NB4 (cell line): Measurements from ENCODE around the gene KCTD4.

ENCODE experiments used
- DNase-seq: peaks from one replicate; pipeline ENCODE4 v3.0.0; 2010; ENCODE audit warnings: low read depth
- H3K4me3 ChIP-seq: one replicate; pipeline ENCODE4 v1.5.1; 2011; ENCODE audit warnings: mild to moderate bottlenecking, low read depth, low read length, moderate library complexity
- MYC ChIP-seq: IDR thresholded peaks from 2 replicates; pipeline ENCODE4 v1.6.1; 2011; ENCODE audit warnings: low read depth, low read length
- POLR2A ChIP-seq: IDR thresholded peaks from 2 replicates; pipeline ENCODE4 v1.6.1; 2011; ENCODE audit warnings: mild to moderate bottlenecking; ENCODE audit not compliant: insufficient read length; ENCODE audit errors: extremely low read depth
- TF ChIP-seq, protein P1 (sequence below): IDR thresholded peaks from 2 replicates; pipeline ENCODE4 v1.6.1; 2011; ENCODE audit warnings: low read depth, low read length
- TF ChIP-seq, protein P2 (sequence below): IDR thresholded peaks from one replicate; pipeline ENCODE4 v1.5.1; 2012; ENCODE audit warnings: low read depth, low read length

KCTD4 gene

DNA sequence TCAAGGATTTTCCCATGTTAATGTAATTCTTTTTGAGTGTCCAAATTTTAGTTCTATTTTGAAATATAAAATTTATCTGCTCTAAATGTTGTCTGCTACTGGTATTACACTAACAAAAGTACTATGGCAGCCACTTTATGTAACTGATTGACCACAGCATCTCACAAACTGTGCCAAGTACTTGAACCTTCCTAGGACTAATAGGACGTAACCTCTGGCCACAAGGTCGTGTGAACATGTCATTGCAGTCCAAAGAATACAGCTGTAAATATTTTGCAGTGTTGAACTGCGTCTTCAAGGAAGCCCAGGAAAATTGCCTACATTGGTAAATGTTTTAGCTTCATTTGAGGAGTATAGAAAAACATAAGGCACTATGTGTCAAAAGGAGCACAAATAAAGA is 1.9 kb downstream of the KCTD4 start:
- no peak for DNase-seq
- no peak overlapping the region for H3K4me3 ChIP-seq
- TF ChIP-seq, protein P1, sequence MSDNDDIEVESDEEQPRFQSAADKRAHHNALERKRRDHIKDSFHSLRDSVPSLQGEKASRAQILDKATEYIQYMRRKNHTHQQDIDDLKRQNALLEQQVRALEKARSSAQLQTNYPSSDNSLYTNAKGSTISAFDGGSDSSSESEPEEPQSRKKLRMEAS: no peak
- no peak for TF ChIP-seq POLR2A
- TF ChIP-seq, protein P2, sequence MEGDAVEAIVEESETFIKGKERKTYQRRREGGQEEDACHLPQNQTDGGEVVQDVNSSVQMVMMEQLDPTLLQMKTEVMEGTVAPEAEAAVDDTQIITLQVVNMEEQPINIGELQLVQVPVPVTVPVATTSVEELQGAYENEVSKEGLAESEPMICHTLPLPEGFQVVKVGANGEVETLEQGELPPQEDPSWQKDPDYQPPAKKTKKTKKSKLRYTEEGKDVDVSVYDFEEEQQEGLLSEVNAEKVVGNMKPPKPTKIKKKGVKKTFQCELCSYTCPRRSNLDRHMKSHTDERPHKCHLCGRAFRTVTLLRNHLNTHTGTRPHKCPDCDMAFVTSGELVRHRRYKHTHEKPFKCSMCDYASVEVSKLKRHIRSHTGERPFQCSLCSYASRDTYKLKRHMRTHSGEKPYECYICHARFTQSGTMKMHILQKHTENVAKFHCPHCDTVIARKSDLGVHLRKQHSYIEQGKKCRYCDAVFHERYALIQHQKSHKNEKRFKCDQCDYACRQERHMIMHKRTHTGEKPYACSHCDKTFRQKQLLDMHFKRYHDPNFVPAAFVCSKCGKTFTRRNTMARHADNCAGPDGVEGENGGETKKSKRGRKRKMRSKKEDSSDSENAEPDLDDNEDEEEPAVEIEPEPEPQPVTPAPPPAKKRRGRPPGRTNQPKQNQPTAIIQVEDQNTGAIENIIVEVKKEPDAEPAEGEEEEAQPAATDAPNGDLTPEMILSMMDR: no peak
- no peak for TF ChIP-seq MYC

DNA sequence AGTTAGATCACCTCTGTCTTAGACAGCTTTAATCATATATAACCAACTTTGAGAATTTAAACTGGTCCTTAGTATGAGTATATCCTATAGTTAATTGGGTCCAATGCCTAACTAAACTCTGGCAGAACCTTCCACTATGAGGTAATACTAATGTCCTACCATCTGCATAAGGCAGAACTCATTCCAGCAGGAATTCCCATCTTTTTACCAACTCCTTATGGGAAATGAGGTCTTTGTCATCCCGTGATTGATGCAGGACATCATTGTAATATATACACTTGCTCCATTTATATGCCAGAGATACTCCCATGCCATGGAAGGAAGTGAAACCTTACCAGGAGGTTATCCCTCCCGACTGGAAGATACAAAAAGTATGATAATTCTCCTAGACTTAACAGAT is 2.8 kb downstream of the KCTD4 start:
- TF ChIP-seq MYC (no peak), POLR2A (no peak)
- TF ChIP-seq, protein P1: no peak
- TF ChIP-seq, protein P2: no peak

DNA sequence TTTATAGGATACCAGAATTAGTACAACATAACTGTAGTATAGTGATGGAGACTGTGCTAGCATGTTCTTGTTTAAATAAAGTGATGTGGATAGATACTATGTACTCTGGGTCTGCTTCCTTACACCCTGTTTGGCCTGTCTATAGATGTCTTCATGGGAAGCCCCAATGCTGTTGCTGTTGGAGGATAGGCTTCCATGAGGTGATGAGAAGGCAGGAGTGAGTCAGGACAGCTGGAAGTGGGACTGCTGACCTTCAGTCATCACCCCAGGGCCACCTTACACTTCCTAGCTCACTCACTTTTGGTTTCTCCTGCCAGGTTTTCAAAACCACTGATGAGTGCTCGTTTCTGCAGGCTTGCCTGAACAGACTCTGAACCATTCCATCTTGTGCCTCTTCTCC is 4.2 kb downstream of the KCTD4 start:
- no peak for DNase-seq
- no peak overlapping the region for H3K4me3 ChIP-seq
- TF ChIP-seq, protein P2: no peak
- TF ChIP-seq, protein P1: no peak

More for the DNA sequence above, 2.8 kb downstream of the KCTD4 start:
- H3K4me3 ChIP-seq: no peak overlapping the region
- no peak for DNase-seq

DNA sequence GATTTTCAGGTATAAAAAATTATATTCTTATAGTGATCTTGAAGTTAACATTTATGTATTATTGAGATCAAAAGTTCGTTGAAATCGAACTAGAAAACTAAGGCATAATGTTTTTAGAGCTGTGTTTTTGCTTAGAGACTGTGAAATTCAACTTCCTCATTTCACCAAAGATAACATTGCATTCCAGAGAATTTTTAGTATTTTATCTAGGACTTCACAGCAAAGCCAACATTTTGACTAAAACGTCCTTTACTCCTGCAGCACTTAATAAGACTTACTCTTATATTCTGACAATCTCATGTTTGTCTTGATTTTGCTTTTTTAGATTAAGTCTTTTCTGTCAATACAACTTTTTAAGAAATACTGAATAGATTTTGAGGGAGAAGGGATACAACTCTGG is 4.7 kb downstream of the KCTD4 start:
- no peak for DNase-seq
- TF ChIP-seq, protein P1: no peak
- TF ChIP-seq POLR2A: no peak
- TF ChIP-seq MYC: no peak
- TF ChIP-seq, protein P2: no peak
- H3K4me3 ChIP-seq: no peak overlapping the region

DNA sequence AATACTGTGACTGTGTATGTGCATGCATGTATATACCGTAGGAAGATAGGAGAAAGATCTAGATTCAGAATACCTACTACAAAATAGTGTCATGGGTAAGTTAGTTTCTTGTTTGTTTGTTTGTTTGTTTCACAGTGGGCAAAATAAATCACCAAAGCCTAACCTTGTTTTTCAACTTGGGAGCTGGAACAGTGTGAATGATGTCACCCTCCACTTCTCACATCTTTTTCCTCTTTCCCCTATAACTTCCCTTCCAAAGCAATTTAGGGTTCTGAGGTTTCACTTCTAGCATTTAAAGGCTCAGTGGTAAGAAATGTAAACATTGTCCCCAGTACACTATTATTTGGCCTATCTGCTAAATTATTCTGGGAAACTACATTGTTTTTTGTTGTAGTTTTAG is 5.4 kb downstream of the KCTD4 start:
- no peak overlapping the region for H3K4me3 ChIP-seq
- TF ChIP-seq, protein P1: no peak
- TF ChIP-seq, protein P2: no peak
- TF ChIP-seq POLR2A (no peak), MYC (no peak)
- peak; percentile 14 for DNase-seq
